Keratinocyte (primary cell): ENCODE data around the gene DDAH2.

Experiments
- CTCF ChIP-seq, 3 experiments: IDR thresholded peaks in 1 of 3; conservative IDR thresholded peaks in 1 of 3; optimal IDR thresholded peaks in 1 of 3; 2 replicates in 2 of 3; 3 replicates in 1 of 3; pipeline versions ENCODE3 to v1.5.1; 2011; ENCODE audit warnings: low read length in 3 of 3, mild to moderate bottlenecking in 3 of 3, moderate library complexity in 2 of 3, control low read depth in 1 of 3, inconsistent platforms in 1 of 3; ENCODE audit not compliant: insufficient read depth in 2 of 3; ENCODE audit errors: extremely low read depth in 1 of 3
- EZH2 ChIP-seq: IDR thresholded peaks from one replicate; pipeline ENCODE4 v1.6.1; 2012; ENCODE audit warnings: inconsistent platforms, mild to moderate bottlenecking, low read length, moderate library complexity

GRCh38 chr6:31710523-31711219 lies 18.4 kb downstream of the DDAH2 start:
- TF ChIP-seq CTCF (optimal IDR thresholded peaks at IDR 0.05 in 1 of 3, IDR thresholded peaks at IDR 0.05 in 1 of 3, conservative IDR thresholded peaks at IDR 0.05 in 1 of 3; ENCODE audit: extremely low read depth in 1 of 3, insufficient read depth in 2 of 3, low read length in 3 of 3) = no peak
- TF ChIP-seq EZH2 = no peak
